HG03378 (cell line): Measurements from ENCODE around the gene PRICKLE3.

Experiments used
- ATAC-seq: cut with Tn5 transposase; IDR thresholded peaks from one replicate; pipeline ENCODE4 v1.9.1; 2021; ENCODE audit warnings: mild to moderate bottlenecking, moderate library complexity; ENCODE audit not compliant: unreplicated experiment

PRICKLE3 gene

GRCh38 chrX:49209434-49210251, 23.5 kb upstream of the PRICKLE3 start:
- no peak for ATAC-seq

GRCh38 chrX:49208399-49208798, 22.2 kb upstream of the PRICKLE3 start:
- ATAC-seq, result no peak

GRCh38 chrX:49206543-49206942, 20.4 kb upstream of the PRICKLE3 start:
- no peak for ATAC-seq

GRCh38 chrX:49205443-49205842, 19.3 kb upstream of the PRICKLE3 start:
- no peak for ATAC-seq

GRCh38 chrX:49204709-49205108, 18.5 kb upstream of the PRICKLE3 start:
- ATAC-seq, result no peak

- no peak for ATAC-seq
Measured at GRCh38 chrX:49204017-49204416, 17.8 kb upstream of the PRICKLE3 start.

- no peak for ATAC-seq
Measured at GRCh38 chrX:49203536-49203935, 17.4 kb upstream of the PRICKLE3 start.

GRCh38 chrX:49202022-49202421, 15.8 kb upstream of the PRICKLE3 start:
- ATAC-seq, result no peak

- peak; percentile 88 for ATAC-seq
Measured at GRCh38 chrX:49199906-49200771, 14.0 kb upstream of the PRICKLE3 start, which contains the start of gene SYP. SYP (minus strand) TSS chrX:49200193; CDS start chrX:49200186, 7 bp downstream.

GRCh38 chrX:49199315-49199595, 13.1 kb upstream of the PRICKLE3 start:
- ATAC-seq, result no peak

- no peak for ATAC-seq
Measured at GRCh38 chrX:49198540-49199314, 12.6 kb upstream of the PRICKLE3 start.

GRCh38 chrX:49197543-49198087, 11.4 kb upstream of the PRICKLE3 start:
- no peak for ATAC-seq

- no peak for ATAC-seq
Measured at GRCh38 chrX:49193542-49193964, 7.4 kb upstream of the PRICKLE3 start.

- no peak for ATAC-seq
Measured at GRCh38 chrX:49192722-49193328, 6.7 kb upstream of the PRICKLE3 start.

- ATAC-seq, result peak; percentile 10
Measured at GRCh38 chrX:49191574-49192011, 5.4 kb upstream of the PRICKLE3 start.

- ATAC-seq, result peak; percentile 89
Measured at GRCh38 chrX:49190821-49191573, 4.8 kb upstream of the PRICKLE3 start.

- ATAC-seq, result no peak
Measured at GRCh38 chrX:49189606-49190005, 3.4 kb upstream of the PRICKLE3 start.

GRCh38 chrX:49188468-49189076, 2.4 kb upstream of the PRICKLE3 start:
- ATAC-seq, result no peak

GRCh38 chrX:49187526-49187925, 1.4 kb upstream of the PRICKLE3 start:
- ATAC-seq, result no peak
